GM18519 (cell line): ENCODE results near the gene TDRD3.
A peak's percentile ranks its signal among the peaks of the same experiment; 100 is the strongest.
"Not testable (repeated sequence)": the region's sequence is repeated elsewhere in the genome, so short reads cannot be mapped to it uniquely, and the experiment has no call there.

Source experiments
- ATAC-seq: cut with Tn5 transposase; IDR thresholded peaks from one replicate; pipeline ENCODE4 v1.9.1; 2021; ENCODE audit warnings: mild to moderate bottlenecking, moderate library complexity; ENCODE audit not compliant: unreplicated experiment, low FRiP score

Gene TDRD3

DNA sequence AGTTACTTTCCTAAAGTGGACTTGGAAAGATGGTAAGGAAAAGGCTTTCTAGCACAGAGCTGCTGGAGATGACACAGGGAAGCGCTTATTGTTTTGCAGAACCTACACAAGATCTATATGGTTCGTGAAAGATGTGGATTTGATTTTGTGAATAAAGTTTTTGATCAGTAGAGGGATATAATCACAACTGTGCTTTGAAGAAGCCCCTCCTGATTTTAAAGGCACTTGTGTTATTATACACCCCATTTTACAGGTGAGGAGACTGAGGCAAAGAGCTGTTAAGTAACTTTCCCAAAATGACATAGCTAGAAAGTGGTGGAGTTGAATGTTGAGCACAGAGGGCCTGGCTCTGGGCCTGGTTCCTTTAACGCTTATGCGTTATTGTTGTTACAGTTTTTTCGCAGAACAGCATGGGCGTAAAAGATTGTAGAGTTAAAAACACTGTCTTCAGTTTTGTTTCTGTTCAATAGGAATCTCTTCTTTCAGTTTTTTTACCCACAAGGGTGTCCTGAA lies 1.4 kb downstream of the TDRD3 start:
- no peak for ATAC-seq

DNA sequence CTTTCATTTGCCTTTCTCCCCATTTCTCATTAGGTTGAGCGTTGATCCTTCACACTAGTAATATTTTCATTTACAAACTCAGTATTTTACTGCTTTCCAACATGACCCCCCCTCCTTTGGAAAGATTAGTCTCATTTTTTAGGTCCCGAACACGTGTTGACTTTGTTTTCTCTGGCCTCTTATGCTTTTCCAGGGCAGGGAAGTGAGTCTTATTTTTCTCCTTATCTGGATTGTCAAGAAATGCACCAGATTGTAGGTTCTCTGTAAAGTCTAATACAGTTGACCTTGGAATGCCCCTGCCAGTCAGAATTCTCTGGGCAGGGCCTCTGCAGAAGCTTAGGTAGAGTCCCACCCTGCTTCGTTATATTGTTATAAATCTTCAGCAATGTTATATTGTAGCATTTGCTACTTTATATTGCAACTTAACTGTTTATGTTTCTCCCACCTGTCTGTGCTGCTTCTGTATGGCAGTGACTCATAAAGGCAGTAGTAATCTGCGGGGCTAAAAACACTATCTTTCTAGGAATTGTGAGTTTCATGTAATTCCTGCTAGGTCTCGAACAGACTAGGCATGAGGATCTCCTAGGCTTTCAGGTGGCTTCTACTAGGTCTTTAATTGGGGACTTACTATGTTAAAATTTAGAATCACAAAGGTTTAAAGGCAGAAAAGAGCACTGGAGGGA lies 2.0 kb downstream of the TDRD3 start:
- no peak for ATAC-seq

- no peak for ATAC-seq
These were observed 5.0 kb downstream of the TDRD3 start for GRCh38 chr13:60402022-60402421.

GRCh38 chr13:60407095-60407494 lies 10.1 kb downstream of the TDRD3 start:
- no peak for ATAC-seq

- ATAC-seq, result not testable (repeated sequence)
These were observed 10.8 kb downstream of the TDRD3 start for GRCh38 chr13:60407852-60408251.

- not testable (repeated sequence) for ATAC-seq
These were observed 12.7 kb downstream of the TDRD3 start for GRCh38 chr13:60409574-60410292.

- ATAC-seq, result no peak
These were observed 13.3 kb downstream of the TDRD3 start for GRCh38 chr13:60410299-60410698.

GRCh38 chr13:60411464-60411863 lies 14.4 kb downstream of the TDRD3 start:
- ATAC-seq, result no peak

DNA sequence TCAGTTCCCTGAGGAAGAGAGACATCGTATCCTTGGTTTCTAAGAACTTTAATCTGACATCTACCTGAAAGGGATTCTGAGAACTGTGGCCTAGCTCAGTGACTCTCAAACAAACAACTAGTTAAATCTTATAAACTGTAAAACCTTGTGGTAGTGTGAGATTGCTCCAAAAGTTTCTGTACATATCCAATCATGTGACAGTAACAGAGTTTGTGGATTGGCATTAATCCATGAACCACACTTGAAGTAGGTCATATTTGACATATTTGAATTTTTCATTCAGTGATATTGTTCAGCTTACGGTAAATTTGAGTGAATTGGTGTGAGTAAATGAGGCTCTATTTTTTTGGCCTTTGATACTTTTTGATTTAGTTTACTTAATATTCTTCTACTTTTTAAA lies 15.0 kb downstream of the TDRD3 start:
- ATAC-seq, result no peak

DNA sequence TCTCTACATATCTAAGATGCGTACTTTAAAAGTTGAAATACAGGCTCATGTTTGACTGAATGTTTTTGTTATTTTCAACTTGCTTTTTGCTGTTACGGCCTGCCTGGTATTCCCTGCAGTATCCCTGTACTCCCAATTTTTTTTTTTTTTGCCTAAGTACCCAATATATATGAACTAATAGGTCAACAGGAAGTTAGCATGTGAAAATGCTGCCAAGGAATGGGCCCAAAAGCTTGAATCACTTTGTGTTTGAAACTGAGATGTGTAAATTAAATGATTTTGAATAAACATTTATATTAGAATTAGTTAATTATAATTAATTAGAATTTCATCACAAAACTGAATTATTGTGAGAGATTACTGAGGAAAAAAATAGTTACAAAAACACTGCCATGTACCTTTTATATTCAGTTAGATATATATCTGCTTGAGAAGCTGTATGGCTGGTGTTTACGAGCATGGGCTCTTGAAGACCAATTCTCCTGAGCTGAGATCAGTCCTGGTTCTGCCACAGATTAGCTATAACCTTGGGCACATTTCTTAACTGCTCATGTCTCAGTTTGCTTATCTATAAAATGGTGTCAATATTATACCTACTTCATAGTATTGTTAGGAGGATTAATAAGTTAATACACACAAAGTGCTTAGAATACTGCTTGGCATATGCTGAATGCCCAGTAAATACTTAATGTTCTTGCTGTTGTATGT lies 16.0 kb downstream of the TDRD3 start:
- ATAC-seq, result no peak

DNA sequence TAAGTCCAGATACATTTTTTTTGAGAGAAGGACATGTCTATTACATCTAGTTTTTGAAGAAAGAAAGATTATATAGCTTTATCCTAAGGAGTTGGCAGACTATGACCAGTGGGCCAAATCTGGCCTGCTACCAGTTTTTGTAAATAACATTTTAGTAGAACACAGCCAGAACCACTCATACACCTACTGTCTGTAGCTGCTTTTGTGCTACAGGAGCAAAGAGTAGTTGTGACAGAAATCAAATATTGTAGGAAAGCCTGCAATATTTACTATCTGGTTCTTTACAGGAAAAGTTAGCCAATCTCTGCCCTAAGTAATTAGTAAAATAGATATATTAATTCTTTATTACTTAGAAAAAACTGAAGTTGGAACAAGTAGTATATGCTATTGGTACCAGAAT lies 17.2 kb downstream of the TDRD3 start:
- ATAC-seq, result no peak

- no peak for ATAC-seq
These were observed 20.7 kb downstream of the TDRD3 start for GRCh38 chr13:60417734-60418133.

DNA sequence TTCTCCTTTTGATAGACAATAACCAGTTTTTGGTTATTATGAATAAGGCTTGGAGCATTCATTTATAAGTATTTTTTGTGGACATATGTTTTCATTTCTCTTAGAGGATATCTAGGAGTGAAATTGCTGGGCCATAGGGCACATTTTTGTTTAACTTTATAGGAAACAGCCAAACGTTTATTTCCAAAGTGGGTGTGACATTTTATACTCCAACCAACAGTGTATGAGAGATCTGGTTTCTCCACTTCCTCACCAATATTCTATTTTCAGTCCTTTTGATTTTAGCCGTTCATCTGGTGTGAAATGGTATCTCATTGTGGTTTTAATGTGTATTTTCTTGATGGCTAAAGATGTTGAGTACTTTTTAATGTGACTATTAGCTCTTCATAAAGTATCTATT lies 21.9 kb downstream of the TDRD3 start:
- ATAC-seq, result no peak

DNA sequence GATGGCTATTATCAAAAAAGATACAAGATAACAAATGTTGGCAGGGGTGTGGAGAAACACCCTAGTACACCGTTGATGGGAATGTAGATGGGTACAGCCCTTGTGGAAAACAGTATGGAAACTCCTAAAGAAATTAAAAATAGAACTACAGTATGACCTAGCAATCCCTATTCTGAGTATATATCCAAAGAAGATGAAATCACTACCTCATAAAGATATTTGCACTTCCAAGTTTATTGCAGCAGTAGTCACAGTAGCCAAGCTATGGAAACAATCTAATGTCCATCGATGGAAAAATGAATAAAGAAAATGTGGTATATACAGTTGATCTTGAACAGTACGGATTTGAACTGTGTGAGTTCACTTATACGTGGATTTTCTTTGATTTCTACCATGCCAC lies 28.3 kb downstream of the TDRD3 start:
- ATAC-seq, result no peak

DNA sequence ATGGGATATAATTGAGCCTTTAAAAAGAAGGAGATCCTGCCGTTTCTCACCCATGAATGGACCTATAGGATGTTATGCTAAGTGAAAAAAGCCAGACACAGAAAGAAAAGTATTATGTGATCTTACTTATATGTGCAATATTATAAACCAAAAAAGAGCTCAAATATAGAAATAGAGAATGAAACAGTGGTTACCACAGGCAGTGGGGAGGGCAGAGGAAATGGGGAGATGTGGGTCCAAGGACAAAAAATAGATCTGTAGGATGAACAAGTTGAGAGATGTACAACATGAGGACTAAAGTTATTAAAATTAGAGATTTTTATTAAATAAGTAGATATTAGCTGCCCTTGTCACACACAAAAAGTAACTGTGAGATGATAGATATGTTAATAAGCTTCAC lies 29.1 kb downstream of the TDRD3 start:
- no peak for ATAC-seq

DNA sequence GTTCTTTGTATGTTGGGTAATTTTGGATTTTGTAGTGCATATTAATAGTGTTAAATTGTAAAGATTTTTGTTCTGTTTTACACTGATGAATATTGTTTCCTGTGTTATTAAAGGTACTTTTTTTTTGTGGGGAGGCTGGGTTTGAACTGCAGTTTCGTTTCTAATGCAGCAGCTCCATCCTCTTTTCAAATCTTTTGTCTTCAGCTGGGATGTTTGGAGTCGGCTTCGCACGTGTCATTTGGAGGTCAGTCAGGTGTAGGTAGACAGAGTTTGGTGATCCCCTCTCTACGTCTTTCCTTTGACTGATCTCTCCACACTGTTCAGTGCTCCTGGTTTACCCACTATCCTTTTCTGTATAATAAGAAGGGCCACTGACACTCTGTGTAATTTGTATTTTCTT lies 30.3 kb downstream of the TDRD3 start:
- no peak for ATAC-seq

DNA sequence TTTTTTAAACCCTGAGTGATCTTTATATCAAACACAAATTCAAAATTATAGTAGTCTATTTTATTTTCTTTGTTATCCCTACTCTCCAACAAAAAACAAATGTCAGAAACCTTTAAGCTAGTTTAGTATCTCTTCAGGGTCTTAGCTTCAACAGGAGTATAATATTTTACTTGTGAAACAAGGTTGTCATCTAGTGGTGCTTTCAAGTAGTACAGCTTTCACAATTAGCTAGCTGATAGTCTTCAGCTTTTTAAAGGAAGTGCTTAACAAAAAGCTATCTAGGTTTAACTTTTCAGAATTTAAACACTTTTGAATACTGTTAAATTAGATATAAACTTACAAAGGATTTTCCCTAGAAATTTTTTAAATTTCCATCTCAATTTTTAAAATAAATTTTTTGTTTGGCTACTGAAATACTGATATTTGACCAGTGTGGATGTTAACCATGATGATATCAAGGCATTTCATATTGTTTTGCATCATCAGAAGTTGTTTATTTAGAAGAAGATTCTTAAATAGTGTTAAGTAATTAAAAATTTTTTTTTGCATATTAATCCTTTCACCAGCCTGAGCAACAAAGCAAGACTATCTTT lies 34.2 kb downstream of the TDRD3 start:
- ATAC-seq, result peak; percentile 78

DNA sequence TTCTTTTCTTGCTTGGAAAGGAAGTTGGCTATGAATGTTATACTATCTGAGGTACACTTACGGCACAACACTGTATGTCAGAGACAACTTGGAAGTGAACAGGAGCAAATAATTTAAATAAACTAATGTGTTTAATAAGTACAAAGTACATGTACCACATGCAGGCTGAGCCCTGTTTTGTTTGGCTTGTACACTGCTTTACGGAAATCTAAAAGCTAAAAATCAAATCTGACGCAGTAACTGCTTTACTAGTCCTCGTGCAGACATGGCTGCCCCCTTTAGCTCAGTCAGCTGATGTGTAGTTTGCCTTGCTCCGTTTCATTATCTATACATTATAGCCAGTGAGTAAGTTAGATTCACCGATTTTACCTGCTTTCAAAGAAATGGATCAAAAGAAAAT lies 36.5 kb downstream of the TDRD3 start:
- ATAC-seq, result no peak

DNA sequence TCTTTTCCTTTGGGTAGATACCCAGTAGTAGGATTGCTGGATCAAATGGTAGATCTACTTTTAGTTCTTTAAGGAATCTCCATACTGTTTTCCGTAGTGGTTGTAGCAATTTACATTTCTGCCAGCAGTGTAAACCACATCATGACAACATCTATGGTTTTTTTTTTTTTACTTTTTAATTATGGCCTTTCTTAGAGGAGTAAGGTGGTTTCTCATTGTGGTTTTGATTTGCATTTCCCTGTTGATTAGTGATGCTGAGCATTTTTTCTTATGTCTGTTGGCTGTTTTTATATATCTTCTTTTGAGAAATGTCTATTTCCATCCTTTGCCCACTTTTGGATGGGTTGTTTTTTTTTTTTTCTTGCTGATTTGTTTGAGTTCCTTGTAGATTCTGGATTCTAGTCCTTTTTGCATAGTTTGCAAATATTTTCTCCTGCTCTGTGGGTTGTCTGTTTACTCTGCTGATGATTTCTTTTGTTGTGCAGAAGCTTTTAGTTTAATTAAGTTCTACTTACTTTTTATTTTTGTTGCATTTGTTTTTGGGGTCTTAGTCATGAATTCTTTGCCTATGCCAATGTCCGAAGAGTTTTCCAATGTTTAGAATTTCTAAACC lies 38.8 kb downstream of the TDRD3 start:
- no peak for ATAC-seq

DNA sequence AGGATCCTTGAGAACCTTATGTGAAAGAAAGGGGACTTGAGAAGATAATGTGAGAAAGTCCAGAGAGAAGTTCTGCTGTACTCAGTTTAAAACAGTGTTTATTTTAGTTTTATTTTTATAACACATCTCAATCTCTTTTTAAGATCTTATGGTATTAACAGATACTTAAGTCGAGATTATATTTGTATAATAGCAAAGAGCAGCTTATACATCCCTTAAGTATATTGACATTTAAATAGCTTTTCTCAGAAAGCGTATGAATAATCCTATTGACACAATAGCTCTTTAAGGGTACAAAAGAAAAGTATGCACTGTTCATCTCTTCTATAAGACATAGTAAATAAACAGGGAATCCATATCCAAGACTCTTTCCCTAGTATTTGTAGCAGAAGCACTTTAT lies 42.2 kb downstream of the TDRD3 start:
- no peak for ATAC-seq

DNA sequence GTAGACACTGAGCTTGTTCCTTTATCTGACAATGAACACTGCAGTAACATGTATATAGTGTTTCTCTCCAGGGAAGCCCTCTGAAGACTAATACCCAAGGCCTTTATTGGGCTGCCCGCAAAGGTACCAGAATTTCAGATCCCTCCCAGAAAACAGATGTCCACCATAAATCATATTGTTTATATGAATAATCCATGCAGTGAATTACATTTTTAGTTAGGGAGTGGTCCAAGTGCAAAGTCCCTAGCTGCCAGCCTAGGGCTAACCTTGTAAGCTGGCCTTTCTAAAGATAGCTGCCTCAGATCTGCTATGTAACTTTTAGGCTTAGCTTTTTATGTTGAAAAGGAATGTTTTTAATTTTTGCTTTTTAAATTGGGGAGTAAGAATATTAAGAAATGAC lies 44.7 kb downstream of the TDRD3 start:
- ATAC-seq, result no peak
